Liver (tissue), 9 donors: ENCODE measurements around the gene PLSCR1. TPM values are rescaled to one million over a fixed set of nuclear protein-coding genes. Genes with fewer than 3 reads are reported as not detected.
"Not testable (repeated sequence)": the region's sequence is repeated elsewhere in the genome, so short reads cannot be mapped to it uniquely, and the experiment has no call there.

Experiments
- DNase-seq: peaks from one replicate; pipeline ENCODE4 v3.0.0-alpha.2; 2017; ENCODE audit warnings: low spot score
- H3K27ac ChIP-seq, 2 donors: one replicate each; pipeline ENCODE4 v1.7.0; 2013; ENCODE audit warnings: inconsistent platforms in 2 of 2, low read length in 2 of 2, control low read depth in 1 of 2, low read depth in 1 of 2, mild to moderate bottlenecking in 1 of 2
- H3K27me3 ChIP-seq, 4 donors: one replicate each; pipeline versions ENCODE4 v1.6.1 to v1.7.0; 2013; ENCODE audit warnings: low read length in 3 of 4, inconsistent platforms in 1 of 4, mild to moderate bottlenecking in 1 of 4, moderate library complexity in 1 of 4; ENCODE audit not compliant: control insufficient read depth in 4 of 4, insufficient read depth in 4 of 4
- H3K36me3 ChIP-seq, 4 donors: one replicate each; pipeline versions ENCODE4 v1.6.1 to v1.7.0; 2013; ENCODE audit warnings: low read length in 3 of 4, mild to moderate bottlenecking in 3 of 4, low read depth in 1 of 4, moderate library complexity in 1 of 4; ENCODE audit not compliant: control insufficient read depth in 4 of 4, insufficient read depth in 3 of 4
- H3K4me1 ChIP-seq, 4 donors: one replicate each; pipeline versions ENCODE4 v1.6.1 to v1.7.0; 2013; ENCODE audit warnings: low read length in 3 of 4, mild to moderate bottlenecking in 3 of 4, moderate library complexity in 1 of 4; ENCODE audit not compliant: control insufficient read depth in 4 of 4, insufficient read depth in 4 of 4
- H3K4me3 ChIP-seq, 3 donors: one replicate each; pipeline versions ENCODE4 v1.6.1 to v1.7.0; 2013; ENCODE audit warnings: low read length in 3 of 3, control low read depth in 1 of 3, low read depth in 1 of 3, mild to moderate bottlenecking in 1 of 3
- H3K9ac ChIP-seq, 2 donors: one replicate each; pipeline ENCODE4 v1.7.0; 2013; ENCODE audit warnings: low read length in 2 of 2, mild to moderate bottlenecking in 2 of 2, moderate library complexity in 2 of 2, control low read depth in 1 of 2, low read depth in 1 of 2
- H3K9me3 ChIP-seq, 4 donors: one replicate each; pipeline versions ENCODE4 v1.6.1 to v1.7.0; 2013; ENCODE audit warnings: low read length in 3 of 4; ENCODE audit not compliant: control insufficient read depth in 4 of 4
- EGR1 ChIP-seq, 2 donors: IDR thresholded peaks; 2 replicates each; pipeline ENCODE4 v1.6.1; 2016 to 2018; ENCODE audit warnings: antibody characterized with exemption in 2 of 2, low read depth in 2 of 2
- FOXA1 ChIP-seq: IDR thresholded peaks from 2 replicates; pipeline ENCODE4 v1.6.1; 2016; ENCODE audit warnings: antibody characterized with exemption
- FOXA2 ChIP-seq: IDR thresholded peaks from 2 replicates; pipeline ENCODE4 v1.6.1; 2016; ENCODE audit warnings: antibody characterized with exemption
- HNF4A ChIP-seq, 2 donors: conservative IDR thresholded peaks; 2 replicates each; pipeline ENCODE4 v1.6.1; 2016; ENCODE audit warnings: antibody characterized with exemption in 2 of 2, mild to moderate bottlenecking in 2 of 2
- HNF4G ChIP-seq: IDR thresholded peaks from 2 replicates; pipeline ENCODE4 v1.6.1; 2016; ENCODE audit warnings: antibody characterized with exemption
- JUND ChIP-seq, 2 donors: IDR thresholded peaks; 2 replicates each; pipeline ENCODE4 v1.6.1; 2016; ENCODE audit warnings: antibody characterized with exemption in 2 of 2
- NR2F2 ChIP-seq: IDR thresholded peaks from 2 replicates; pipeline ENCODE4 v1.6.1; 2016; ENCODE audit warnings: antibody characterized with exemption
- RAD21 ChIP-seq, 2 donors: IDR thresholded peaks; 2 replicates each; pipeline ENCODE4 v1.6.1; 2016; ENCODE audit warnings: antibody characterized with exemption in 2 of 2, mild to moderate bottlenecking in 2 of 2
- REST ChIP-seq: IDR thresholded peaks from 2 replicates; pipeline ENCODE4 v1.6.1; 2016; ENCODE audit warnings: antibody characterized with exemption, mild to moderate bottlenecking
- RXRA ChIP-seq, 2 donors: IDR thresholded peaks; 2 replicates each; pipeline ENCODE4 v1.6.1; 2017 to 2018; ENCODE audit warnings: antibody characterized with exemption in 2 of 2, mild to moderate bottlenecking in 1 of 2
- SP1 ChIP-seq: IDR thresholded peaks from 2 replicates; pipeline ENCODE4 v1.6.1; 2018; ENCODE audit warnings: antibody characterized with exemption, mild to moderate bottlenecking
- YY1 ChIP-seq: IDR thresholded peaks from 2 replicates; pipeline ENCODE4 v1.6.1; 2016; ENCODE audit warnings: antibody characterized with exemption, mild to moderate bottlenecking
- WGBS: extraction: QIAGEN DNeasy Blood & Tissue Kit; methylation state at CpG from one replicate; pipeline ENCODE4 v1.1.7; 2013; 5-methylcytosine and 5-hydroxymethylcytosine counted together
- polyA plus RNA-seq, 2 donors: library from polyadenylated mRNA; stranded (reverse) in 1 of 2; unstranded in 1 of 2; fragments of 200-250 nt in 1 of 2; fragments of >200 nt in 1 of 2; fragmentation: Nextera tagmentation in 1 of 2; extraction: Ambion mirVana in 1 of 2; gene quantifications; one replicate each; pipeline versions ENCODE4 v1.2.1 to v1.2.3, GENCODE V29; 2013 to 2015
- total RNA-seq, 2 donors: library from RNA; depleted of rRNA; stranded (reverse); fragments of >200 nt; gene quantifications; one replicate each; pipeline ENCODE4 v1.2.3, GENCODE V29; 2014
- donor health status: healthy.
- donor health status: healthy.
- donor health status: healthy.
- donor health status: healthy.
- donor health status: healthy.

The PLSCR1 gene
- total and polyA plus RNA-seq, 4 donors, result 30.2 to 76.4 (median 34.3) TPM

GRCh38 chr3:146501752-146502151 lies 42.7 kb downstream of the PLSCR1 start (continued):
- no peak for TF ChIP-seq REST
- no peak for TF ChIP-seq EGR1 (IDR thresholded peaks at IDR 0.05; ENCODE audit: low read depth in 2 of 2)
- TF ChIP-seq YY1, result no peak
- no peak for TF ChIP-seq RXRA (IDR thresholded peaks at IDR 0.05)
- no peak for TF ChIP-seq JUND (IDR thresholded peaks at IDR 0.05)
- no peak for TF ChIP-seq FOXA2

GRCh38 chr3:146499701-146500100 lies 44.7 kb downstream of the PLSCR1 start:
- no peak for DNase-seq
- no peaks in the 10 kb centered on the region for H3K27me3 ChIP-seq
- 49% methylated on average over 1 of the region's 1 CpG for WGBS
- TF ChIP-seq HNF4A (conservative IDR thresholded peaks at IDR 0.05) (no peak), FOXA1 (no peak), YY1 (no peak), FOXA2 (no peak), RAD21 (IDR thresholded peaks at IDR 0.05) (no peak), HNF4G (no peak)
- no peak overlapping the region for H3K9ac ChIP-seq
- H3K9me3 ChIP-seq, result no peaks in the 10 kb centered on the region
- H3K36me3 ChIP-seq, result no peaks in the 10 kb centered on the region
- peaks cover 0 to 5% (median 0%) of the 10 kb centered on the region in 4 donors for H3K4me1 ChIP-seq
- H3K27ac ChIP-seq, result no peak overlapping the region
- H3K4me3 ChIP-seq, result no peak overlapping the region

- no peak for DNase-seq
- no peak overlapping the region for H3K4me3 ChIP-seq
- no peaks in the 10 kb centered on the region for H3K36me3 ChIP-seq
- H3K27ac ChIP-seq, result no peak overlapping the region
- peaks cover 0 to 2% (median 0%) of the 10 kb centered on the region in 4 donors for H3K4me1 ChIP-seq
- 86% methylated on average over 13 of the region's 13 CpGs for WGBS
- TF ChIP-seq JUND (IDR thresholded peaks at IDR 0.05) (no peak), FOXA1 (no peak), RXRA (IDR thresholded peaks at IDR 0.05) (no peak), NR2F2 (no peak), SP1 (no peak), HNF4G (no peak)
- no peak overlapping the region for H3K9ac ChIP-seq
- H3K9me3 ChIP-seq, result no peaks in the 10 kb centered on the region
- no peaks in the 10 kb centered on the region for H3K27me3 ChIP-seq
These were observed 46.2 kb downstream of the PLSCR1 start for GRCh38 chr3:146498002-146498736.

- not testable (repeated sequence) for H3K9ac ChIP-seq, DNase-seq, H3K4me1 ChIP-seq, H3K9me3 ChIP-seq, H3K27me3 ChIP-seq, H3K36me3 ChIP-seq, H3K27ac ChIP-seq, H3K4me3 ChIP-seq
- 97% methylated on average over 28 of the region's 28 CpGs for WGBS
These were observed 47.1 kb downstream of the PLSCR1 start for GRCh38 chr3:146497145-146497843.
